Duodenal mucosa (tissue), 2 donors: Measurements from ENCODE around the gene NHP2.
"Not testable (repeated sequence)": the region's sequence is repeated elsewhere in the genome, so short reads cannot be mapped to it uniquely, and the experiment has no call there.

Source experiments
- H3K27ac ChIP-seq: one replicate; pipeline ENCODE4 v1.7.0; 2013; ENCODE audit warnings: low read depth, low read length
- H3K27me3 ChIP-seq, 2 donors: one replicate each; pipeline ENCODE4 v1.7.0; 2013; ENCODE audit warnings: low read length in 2 of 2, control low read depth in 1 of 2; ENCODE audit not compliant: insufficient read depth in 2 of 2, control insufficient read depth in 1 of 2
- H3K36me3 ChIP-seq, 2 donors: one replicate each; pipeline ENCODE4 v1.7.0; 2013; ENCODE audit warnings: low read length in 2 of 2, control low read depth in 1 of 2; ENCODE audit not compliant: insufficient read depth in 2 of 2, control insufficient read depth in 1 of 2
- H3K4me1 ChIP-seq, 2 donors: one replicate each; pipeline ENCODE4 v1.7.0; 2013; ENCODE audit warnings: low read length in 2 of 2, control low read depth in 1 of 2; ENCODE audit not compliant: insufficient read depth in 2 of 2, control insufficient read depth in 1 of 2
- H3K4me3 ChIP-seq, 2 donors: one replicate each; pipeline ENCODE4 v1.7.0; 2013; ENCODE audit warnings: low read length in 2 of 2, low read depth in 1 of 2
- H3K9ac ChIP-seq, 2 donors: one replicate each; pipeline ENCODE4 v1.7.0; 2013; ENCODE audit warnings: low read length in 2 of 2, low read depth in 1 of 2
- H3K9me3 ChIP-seq, 2 donors: one replicate each; pipeline ENCODE4 v1.7.0; 2013; ENCODE audit warnings: low read length in 2 of 2, control low read depth in 1 of 2; ENCODE audit not compliant: control insufficient read depth in 1 of 2

Gene NHP2

GRCh38 chr5:178137991-178138390 is 15.7 kb downstream of the NHP2 start:
- Histone ChIP-seq H3K9me3 (no peaks in the 10 kb centered on the region), H3K27ac (no peak overlapping the region), H3K36me3 (peaks cover 5 to 47% of the 10 kb centered on the region in 2 donors), H3K27me3 (no peaks in the 10 kb centered on the region), H3K4me1 (no peaks in the 10 kb centered on the region), H3K4me3 (no peak overlapping the region), H3K9ac (no peak overlapping the region)

- Histone ChIP-seq H3K4me1 (peaks cover 0 to 1% of the 10 kb centered on the region in 2 donors), H3K36me3 (peaks cover 5 to 38% of the 10 kb centered on the region in 2 donors), H3K9ac (no peak overlapping the region), H3K9me3 (no peaks in the 10 kb centered on the region), H3K27me3 (no peaks in the 10 kb centered on the region), H3K27ac (no peak overlapping the region), H3K4me3 (no peak overlapping the region)
Measured at GRCh38 chr5:178136990-178137389, 16.7 kb downstream of the NHP2 start.

GRCh38 chr5:178131446-178131996 is 22.2 kb downstream of the NHP2 start:
- no peak overlapping the region for H3K27ac ChIP-seq
- H3K9ac ChIP-seq: peak overlapping the region; percentile 71 to 84
- H3K36me3 ChIP-seq: peaks cover 0 to 20% of the 10 kb centered on the region in 2 donors
- H3K4me1 ChIP-seq: peaks cover 5 to 7% of the 10 kb centered on the region in 2 donors
- H3K27me3 ChIP-seq: no peaks in the 10 kb centered on the region
- peak overlapping the region; percentile 76 to 83 for H3K4me3 ChIP-seq
- H3K9me3 ChIP-seq: no peaks in the 10 kb centered on the region

GRCh38 chr5:178130576-178131445 is 22.9 kb downstream of the NHP2 start, which contains the start of gene RMND5B:
Gene RMND5B (plus strand): TSS chr5:178131014. CDS start chr5:178138120, 7,106 bp downstream.
- Histone ChIP-seq H3K9me3 (no peaks in the 10 kb centered on the region), H3K9ac (peak within 1 kb of the TSS; percentile 71 to 84), H3K4me3 (peak within 1 kb of the TSS; percentile 76 to 83), H3K27me3 (no peaks in the 10 kb centered on the region), H3K27ac (peak within 1 kb of the TSS; percentile 83), H3K4me1 (peaks cover 5 to 7% of the 10 kb centered on the region in 2 donors), H3K36me3 (peaks cover 0 to 13% of the 10 kb centered on the region in 2 donors)

GRCh38 chr5:178130234-178130575 is 23.5 kb downstream of the NHP2 start:
- peak overlapping the region; percentile 63 to 65 for H3K9ac ChIP-seq

GRCh38 chr5:178129296-178129695 is 24.4 kb downstream of the NHP2 start:
- H3K27ac ChIP-seq: no peak overlapping the region
- no peaks in the 10 kb centered on the region for H3K27me3 ChIP-seq
- peaks cover 5 to 7% of the 10 kb centered on the region in 2 donors for H3K4me1 ChIP-seq
- H3K4me3 ChIP-seq: no peak overlapping the region
- H3K36me3 ChIP-seq: peaks cover 0 to 5% of the 10 kb centered on the region in 2 donors
- H3K9ac ChIP-seq: no peak overlapping the region
- no peaks in the 10 kb centered on the region for H3K9me3 ChIP-seq

More at GRCh38 chr5:178130234-178130575, 23.5 kb downstream of the NHP2 start:
- not testable (repeated sequence) for H3K27me3 ChIP-seq, H3K4me1 ChIP-seq, H3K36me3 ChIP-seq, H3K9me3 ChIP-seq
- Histone ChIP-seq H3K4me3 (peak overlapping the region; percentile 73 to 83), H3K27ac (peak overlapping the region; percentile 83)

GRCh38 chr5:178127300-178128009 is 26.2 kb downstream of the NHP2 start:
- H3K27me3 ChIP-seq, H3K4me1 ChIP-seq, H3K36me3 ChIP-seq, H3K4me3 ChIP-seq, H3K9me3 ChIP-seq, H3K9ac ChIP-seq, H3K27ac ChIP-seq: not testable (repeated sequence)

GRCh38 chr5:178126556-178126955 is 27.1 kb downstream of the NHP2 start:
- no peaks in the 10 kb centered on the region for H3K27me3 ChIP-seq
- H3K27ac ChIP-seq: no peak overlapping the region
- no peaks in the 10 kb centered on the region for H3K9me3 ChIP-seq
- H3K4me3 ChIP-seq: no peak overlapping the region
- peaks cover 6 to 8% of the 10 kb centered on the region in 2 donors for H3K4me1 ChIP-seq
- H3K9ac ChIP-seq: no peak overlapping the region
- no peaks in the 10 kb centered on the region for H3K36me3 ChIP-seq

- H3K36me3 ChIP-seq: no peaks in the 10 kb centered on the region
- H3K9ac ChIP-seq: no peak overlapping the region
- H3K27me3 ChIP-seq: no peaks in the 10 kb centered on the region
- H3K9me3 ChIP-seq: no peaks in the 10 kb centered on the region
- no peak overlapping the region for H3K27ac ChIP-seq
- H3K4me1 ChIP-seq: peaks cover 10 to 14% of the 10 kb centered on the region in 2 donors
- H3K4me3 ChIP-seq: no peak overlapping the region
Measured at GRCh38 chr5:178125253-178125906, 28.3 kb downstream of the NHP2 start.
